Endothelial cell of hepatic sinusoid (primary cell): ENCODE data around the gene TDRD12.

Experiments used
- in situ Hi-C: cut with HindIII; loops from 2 replicates; pipeline ENCODE4 v1.10.0; 2017; ENCODE audit warnings: low sequenced_read_pairs

Gene TDRD12

DNA sequence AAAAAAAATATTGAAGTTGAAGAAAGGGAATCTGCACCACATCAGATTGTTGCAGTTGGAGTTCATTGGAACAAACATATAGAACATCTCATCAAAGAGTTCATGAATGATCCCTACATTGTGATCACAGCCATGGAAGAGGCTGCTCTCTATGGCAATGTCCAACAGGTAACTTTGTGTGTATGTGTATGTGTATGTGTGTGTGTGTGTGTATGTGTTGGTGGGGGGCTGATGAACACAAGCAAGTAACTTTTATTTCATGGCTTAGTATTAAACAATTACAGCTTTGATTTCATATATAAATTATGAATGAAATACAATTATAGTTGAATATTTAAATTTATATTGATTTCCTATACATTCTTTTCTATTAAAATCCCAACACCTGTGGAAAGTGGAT lies 80.6 kb downstream of the TDRD12 start:
- in situ Hi-C loops, result no loop called here

DNA sequence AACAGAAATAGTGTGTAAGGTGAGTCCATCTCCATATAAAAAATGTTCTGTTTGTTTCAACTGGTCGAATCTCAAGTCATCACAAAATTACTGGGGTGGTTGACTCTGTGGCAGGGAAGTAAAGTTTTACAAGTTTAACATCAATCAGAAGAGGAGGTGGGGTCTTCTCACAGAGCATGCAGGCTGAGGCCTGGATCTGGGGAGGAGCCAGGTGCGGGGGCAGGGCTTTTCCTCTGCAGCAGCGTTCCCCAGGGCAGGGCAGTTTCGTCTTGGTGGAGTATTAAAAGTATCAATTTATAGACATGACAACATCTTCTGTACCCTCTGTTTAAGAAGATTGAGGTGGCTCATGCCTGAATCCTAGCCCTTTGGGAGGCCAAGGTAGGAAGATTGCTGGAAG lies 81.2 kb downstream of the TDRD12 start:
- in situ Hi-C loops, result no loop called here

- in situ Hi-C loops, result no loop called here
Observed at GRCh38 chr19:32802840-32803239, 83.3 kb downstream of the TDRD12 start.

GRCh38 chr19:32808236-32808635 lies 88.7 kb downstream of the TDRD12 start:
- in situ Hi-C loops, result no loop called here

- in situ Hi-C loops, result no loop called here
Observed at GRCh38 chr19:32809254-32809653, 89.7 kb downstream of the TDRD12 start.

- in situ Hi-C loops, result no loop called here
Observed at GRCh38 chr19:32809754-32810153, 90.2 kb downstream of the TDRD12 start.

DNA sequence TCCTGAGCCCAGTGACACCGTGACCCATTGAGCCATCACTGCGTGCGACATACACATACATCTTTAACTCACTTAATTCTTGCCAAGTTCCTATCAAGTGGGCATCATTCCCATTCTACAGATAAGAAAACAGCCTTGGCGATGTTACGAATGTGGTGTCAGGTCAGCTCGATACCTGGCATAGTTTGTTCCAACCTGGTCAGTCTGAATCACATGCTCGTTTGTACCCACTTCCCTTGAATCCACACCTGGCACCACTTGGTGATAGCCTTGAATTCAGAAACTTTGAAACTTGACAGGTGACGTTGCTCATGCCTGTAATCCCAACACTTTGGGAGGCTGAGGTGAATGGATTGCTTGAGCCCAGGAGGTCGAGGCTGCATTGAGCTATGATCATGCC lies 90.9 kb downstream of the TDRD12 start:
- in situ Hi-C loops, result no loop called here

DNA sequence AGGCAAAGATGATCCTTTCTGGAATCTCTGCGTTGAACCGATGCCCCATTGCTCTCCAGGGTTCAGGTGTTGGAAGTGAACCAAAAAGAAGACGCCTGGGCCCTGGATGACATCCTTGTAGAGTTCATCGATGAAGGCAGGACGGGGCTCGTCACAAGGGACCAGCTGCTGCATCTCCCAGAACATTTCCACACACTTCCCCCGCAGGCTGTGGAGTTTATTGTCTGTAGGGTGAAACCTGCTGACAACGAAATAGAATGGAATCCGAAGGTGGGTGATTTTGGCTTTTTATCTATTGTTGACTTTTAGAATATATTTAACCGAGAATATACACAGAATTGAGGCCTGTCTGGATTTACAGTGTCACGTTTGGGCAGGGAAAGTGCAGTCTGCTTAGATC lies 91.6 kb downstream of the TDRD12 start:
- in situ Hi-C loops, result no loop called here

- in situ Hi-C loops, result no loop called here
Observed at GRCh38 chr19:32812036-32812435, 92.5 kb downstream of the TDRD12 start.

GRCh38 chr19:32812571-32812970 lies 93.0 kb downstream of the TDRD12 start:
- in situ Hi-C loops, result no loop called here

DNA sequence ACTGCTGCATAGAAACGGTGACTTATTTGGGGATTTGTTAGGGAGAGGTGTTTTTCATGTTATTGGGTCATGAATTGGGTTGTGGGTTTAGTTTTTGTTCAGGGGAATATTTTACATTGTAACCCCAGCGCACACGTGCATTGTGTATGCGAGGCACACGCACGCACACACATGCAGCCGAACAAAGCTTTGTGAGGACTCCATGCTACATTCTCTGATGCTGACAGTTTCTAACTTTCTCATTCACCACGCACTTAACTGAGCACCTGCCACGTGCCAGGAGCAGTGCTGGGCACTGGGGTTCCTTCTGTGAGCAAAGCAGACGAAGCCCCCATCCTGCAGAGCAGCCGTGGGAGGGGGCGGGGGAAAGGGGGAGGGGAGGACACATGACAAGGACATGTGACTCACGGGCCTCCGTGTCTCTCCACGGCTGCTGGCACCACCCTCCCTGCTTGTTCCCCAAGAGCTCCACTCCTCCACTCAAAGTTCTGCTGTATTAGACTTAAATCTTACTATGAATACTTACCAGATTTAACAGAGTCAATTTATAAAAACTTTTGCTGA lies 94.4 kb downstream of the TDRD12 start:
- in situ Hi-C loops, result no loop called here

DNA sequence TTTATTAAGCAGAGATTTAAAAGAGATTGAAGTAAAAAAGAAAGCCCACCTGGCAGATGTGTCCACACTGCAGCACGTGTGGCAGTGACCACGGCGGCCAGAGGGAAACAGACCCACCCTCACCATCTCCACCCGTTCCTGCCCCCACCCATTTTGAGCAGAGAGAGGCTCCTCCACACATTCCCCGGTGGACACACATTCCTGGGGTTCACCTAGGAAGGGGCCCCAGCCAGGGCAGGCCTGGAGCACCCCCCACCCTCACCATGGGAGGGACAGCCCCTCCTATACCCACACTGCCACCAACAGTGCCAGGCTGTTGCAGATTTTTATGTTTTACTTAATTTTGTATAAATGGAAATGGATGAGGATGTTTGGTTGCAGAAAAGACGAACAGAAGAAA lies 95.1 kb downstream of the TDRD12 start:
- in situ Hi-C loops, result no loop called here

GRCh38 chr19:32816555-32817099 lies 97.1 kb downstream of the TDRD12 start:
- in situ Hi-C loops, result no loop called here

- in situ Hi-C loops, result no loop called here
Observed at GRCh38 chr19:32817569-32818476, 98.3 kb downstream of the TDRD12 start.

GRCh38 chr19:32818536-32818935 lies 99.0 kb downstream of the TDRD12 start:
- in situ Hi-C loops, result no loop called here

GRCh38 chr19:32819419-32820400 lies 100.1 kb downstream of the TDRD12 start:
- in situ Hi-C loops, result no loop called here

- in situ Hi-C loops, result no loop called here
Observed at GRCh38 chr19:32822916-32823746, 103.6 kb downstream of the TDRD12 start.

DNA sequence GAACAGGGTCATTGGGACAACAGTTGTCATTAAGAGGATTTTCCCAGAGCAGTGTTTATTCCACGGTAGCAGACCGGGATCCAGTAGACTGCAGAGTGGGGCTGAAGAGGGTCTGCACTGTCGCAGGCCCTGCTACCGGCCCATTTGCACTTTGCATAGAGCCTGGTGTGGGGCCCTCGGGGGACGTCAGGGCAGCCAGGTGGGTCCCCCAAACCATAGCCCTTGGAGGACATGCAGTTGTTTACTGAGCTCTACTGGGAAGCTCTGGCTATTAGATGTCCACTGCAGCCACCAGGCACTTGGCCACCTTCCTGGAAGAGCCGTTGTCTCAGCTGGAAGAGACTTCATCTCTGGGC lies 104.2 kb downstream of the TDRD12 start:
- in situ Hi-C loops, result no loop called here

GRCh38 chr19:32824191-32824751 lies 104.7 kb downstream of the TDRD12 start:
- in situ Hi-C loops, result no loop called here
